ENCODE data around the gene GORASP2. TPM values are rescaled to one million over a fixed set of nuclear protein-coding genes. Genes with fewer than 3 reads are reported as not detected.

Gene GORASP2
- total and polyA plus RNA-seq, 2 experiments from 2014 or later, result 44.5 to 45.2 TPM

- TF ChIP-seq REST (IDR thresholded peaks at IDR 0.05; ENCODE audit: unreplicated experiment) (no peak), ZNF114 (CRISPR knock-in tag; IDR thresholded peaks at IDR 0.05) (no peak), JUNB (IDR thresholded peaks at IDR 0.05; ENCODE audit: unreplicated experiment) (no peak), NANOG (IDR thresholded peaks at IDR 0.05; ENCODE audit: borderline replicate concordance) (no peak), EZH2phosphoT487 (IDR thresholded peaks at IDR 0.05; ENCODE audit: unreplicated experiment) (no peak), STAT1 (IDR thresholded peaks at IDR 0.05; ENCODE audit: unreplicated experiment) (no peak), CTCF (conservative IDR thresholded peaks at IDR 0.05; ENCODE audit: low read depth in 2 of 2) (no peak), ZNF331 (CRISPR knock-in tag; IDR thresholded peaks at IDR 0.05; ENCODE audit: low read depth) (no peak)
These were observed 40.9 kb downstream of the GORASP2 start (continued) for GRCh38 chr2:170969872-170970496.

- no peak overlapping the region for H3K27ac ChIP-seq (ENCODE audit: low read depth)
- Mint-ChIP-seq H3K27ac (no peak overlapping the region), H3K36me3 (ENCODE audit: low read depth) (peaks cover 22% of the 10 kb centered on the region), H3K4me1 (peaks cover 40% of the 10 kb centered on the region), H3K27me3 (ENCODE audit: insufficient read depth, low read depth, poor library complexity) (peaks cover 3% of the 10 kb centered on the region), H3K4me3 (no peak overlapping the region), H3K9me3 (no peaks in the 10 kb centered on the region)
- H2AFZ ChIP-seq, result no peak overlapping the region
- no peak overlapping the region for H3K4me3 ChIP-seq
- H4K20me1 ChIP-seq (replicated peaks; ENCODE audit: insufficient read depth), result 0 out of 2 replicates have a peak, but pooled peaks cover 7% of the 10 kb centered on the region
- H3K79me2 ChIP-seq (replicated peaks; ENCODE audit: insufficient read depth), result no peaks in the 10 kb centered on the region
- H3K4me2 ChIP-seq, result no peak overlapping the region
- H3K4me1 ChIP-seq (ENCODE audit: insufficient read depth), result peaks cover 13% of the 10 kb centered on the region
- no peaks in the 10 kb centered on the region for H3K9me2 ChIP-seq (ENCODE audit: insufficient read depth)
- no peak for ATAC-seq
- peaks cover 16% of the 10 kb centered on the region for H3K36me3 ChIP-seq (ENCODE audit: insufficient read depth)
- peaks cover 19% of the 10 kb centered on the region for H3F3A ChIP-seq (replicated peaks; ENCODE audit: low read depth)
- no peaks in the 10 kb centered on the region for H3K27me3 ChIP-seq (ENCODE audit: insufficient read depth)
- no peak for DNase-seq (ENCODE audit: low spot score)
- TF ChIP-seq CREB1 (CRISPR knock-in tag; IDR thresholded peaks at IDR 0.05; ENCODE audit: low read depth) (no peak), CTCF (conservative IDR thresholded peaks at IDR 0.05; ENCODE audit: low read depth in 2 of 2) (no peak), POLR2AphosphoS5 (IDR thresholded peaks at IDR 0.05; ENCODE audit: low read depth) (no peak), ZNF331 (CRISPR knock-in tag; IDR thresholded peaks at IDR 0.05; ENCODE audit: low read depth) (no peak), EZH2phosphoT487 (IDR thresholded peaks at IDR 0.05; ENCODE audit: unreplicated experiment) (no peak), JUNB (IDR thresholded peaks at IDR 0.05; ENCODE audit: unreplicated experiment) (no peak), ZNF114 (CRISPR knock-in tag; IDR thresholded peaks at IDR 0.05) (no peak), EZH2 (IDR thresholded peaks at IDR 0.05; ENCODE audit: low read depth, unreplicated experiment) (no peak)
These were observed 42.0 kb downstream of the GORASP2 start for GRCh38 chr2:170971071-170971470.
